ENCODE measurements around the gene MYH6.

The MYH6 gene

GRCh38 chr14:23385244-23385641 lies 22.8 kb downstream of the MYH6 start:
- Mint-ChIP-seq H3K27ac (no peak overlapping the region), H3K9me3 (no peaks in the 10 kb centered on the region), H3K36me3 (ENCODE audit: low read depth) (no peaks in the 10 kb centered on the region), H3K27me3 (ENCODE audit: low read depth) (peaks cover 10% of the 10 kb centered on the region), H3K4me1 (ENCODE audit: low read depth) (no peaks in the 10 kb centered on the region), H3K4me3 (no peak overlapping the region)

- no peak overlapping the region for H3K4me3 Mint-ChIP-seq
- H3K9me3 Mint-ChIP-seq: no peaks in the 10 kb centered on the region
- peaks cover 10% of the 10 kb centered on the region for H3K27me3 Mint-ChIP-seq (ENCODE audit: low read depth)
- no peak overlapping the region for H3K27ac Mint-ChIP-seq
- H3K36me3 Mint-ChIP-seq (ENCODE audit: low read depth): no peaks in the 10 kb centered on the region
- no peaks in the 10 kb centered on the region for H3K4me1 Mint-ChIP-seq (ENCODE audit: low read depth)
Observed at GRCh38 chr14:23384364-23385080, 23.6 kb downstream of the MYH6 start.

- Mint-ChIP-seq H3K9me3 (no peaks in the 10 kb centered on the region), H3K36me3 (ENCODE audit: low read depth) (no peaks in the 10 kb centered on the region), H3K27ac (no peak overlapping the region), H3K27me3 (ENCODE audit: low read depth) (peaks cover 10% of the 10 kb centered on the region), H3K4me3 (no peak overlapping the region), H3K4me1 (ENCODE audit: low read depth) (no peaks in the 10 kb centered on the region)
Observed at GRCh38 chr14:23382731-23383440, 25.2 kb downstream of the MYH6 start.

GRCh38 chr14:23382276-23382675 lies 25.8 kb downstream of the MYH6 start:
- Mint-ChIP-seq H3K4me1 (ENCODE audit: low read depth) (no peaks in the 10 kb centered on the region), H3K27ac (no peak overlapping the region), H3K4me3 (no peak overlapping the region), H3K36me3 (ENCODE audit: low read depth) (no peaks in the 10 kb centered on the region), H3K9me3 (no peaks in the 10 kb centered on the region), H3K27me3 (ENCODE audit: low read depth) (peaks cover 10% of the 10 kb centered on the region)

GRCh38 chr14:23381871-23382270 lies 26.2 kb downstream of the MYH6 start:
- H3K9me3 Mint-ChIP-seq: no peaks in the 10 kb centered on the region

GRCh38 chr14:23380976-23381375 lies 27.1 kb downstream of the MYH6 start:
- peaks cover 10% of the 10 kb centered on the region for H3K27me3 Mint-ChIP-seq (ENCODE audit: low read depth)

More at GRCh38 chr14:23381871-23382270, 26.2 kb downstream of the MYH6 start:
- Mint-ChIP-seq H3K27ac (no peak overlapping the region), H3K27me3 (ENCODE audit: low read depth) (peaks cover 10% of the 10 kb centered on the region), H3K4me3 (no peak overlapping the region), H3K36me3 (ENCODE audit: low read depth) (no peaks in the 10 kb centered on the region), H3K4me1 (ENCODE audit: low read depth) (no peaks in the 10 kb centered on the region)

GRCh38 chr14:23380197-23380914 lies 27.7 kb downstream of the MYH6 start:
- peaks cover 10% of the 10 kb centered on the region for H3K27me3 Mint-ChIP-seq (ENCODE audit: low read depth)
- H3K4me3 Mint-ChIP-seq: no peak overlapping the region
- no peaks in the 10 kb centered on the region for H3K9me3 Mint-ChIP-seq
- H3K4me1 Mint-ChIP-seq (ENCODE audit: low read depth): no peaks in the 10 kb centered on the region
- H3K36me3 Mint-ChIP-seq (ENCODE audit: low read depth): no peaks in the 10 kb centered on the region
- no peak overlapping the region for H3K27ac Mint-ChIP-seq

More at GRCh38 chr14:23380976-23381375, 27.1 kb downstream of the MYH6 start:
- H3K4me3 Mint-ChIP-seq: no peak overlapping the region
- H3K4me1 Mint-ChIP-seq (ENCODE audit: low read depth): no peaks in the 10 kb centered on the region
- no peaks in the 10 kb centered on the region for H3K9me3 Mint-ChIP-seq
- H3K27ac Mint-ChIP-seq: no peak overlapping the region
- no peaks in the 10 kb centered on the region for H3K36me3 Mint-ChIP-seq (ENCODE audit: low read depth)

- no peaks in the 10 kb centered on the region for H3K36me3 Mint-ChIP-seq (ENCODE audit: low read depth)
- no peak overlapping the region for H3K27ac Mint-ChIP-seq
- H3K27me3 Mint-ChIP-seq (ENCODE audit: low read depth): peaks cover 4% of the 10 kb centered on the region
- H3K9me3 Mint-ChIP-seq: no peaks in the 10 kb centered on the region
- H3K4me1 Mint-ChIP-seq (ENCODE audit: low read depth): no peaks in the 10 kb centered on the region
- no peak overlapping the region for H3K4me3 Mint-ChIP-seq
Observed at GRCh38 chr14:23379366-23380196, 28.5 kb downstream of the MYH6 start.

- H3K4me3 Mint-ChIP-seq: no peak overlapping the region
- peaks cover 4% of the 10 kb centered on the region for H3K27me3 Mint-ChIP-seq (ENCODE audit: low read depth)
- no peaks in the 10 kb centered on the region for H3K36me3 Mint-ChIP-seq (ENCODE audit: low read depth)
- no peaks in the 10 kb centered on the region for H3K4me1 Mint-ChIP-seq (ENCODE audit: low read depth)
- no peak overlapping the region for H3K27ac Mint-ChIP-seq
- H3K9me3 Mint-ChIP-seq: no peaks in the 10 kb centered on the region
Observed at GRCh38 chr14:23378612-23379220, 29.4 kb downstream of the MYH6 start.

GRCh38 chr14:23377573-23378563 lies 30.2 kb downstream of the MYH6 start:
- no peak overlapping the region for H3K4me3 Mint-ChIP-seq
- no peak overlapping the region for H3K27ac Mint-ChIP-seq
- H3K4me1 Mint-ChIP-seq (ENCODE audit: low read depth): no peaks in the 10 kb centered on the region
- H3K36me3 Mint-ChIP-seq (ENCODE audit: low read depth): no peaks in the 10 kb centered on the region
- peaks cover 4% of the 10 kb centered on the region for H3K27me3 Mint-ChIP-seq (ENCODE audit: low read depth)
- H3K9me3 Mint-ChIP-seq: no peaks in the 10 kb centered on the region

- H3K4me3 Mint-ChIP-seq: no peak overlapping the region
- no peaks in the 10 kb centered on the region for H3K36me3 Mint-ChIP-seq (ENCODE audit: low read depth)
- no peaks in the 10 kb centered on the region for H3K9me3 Mint-ChIP-seq
- peaks cover under 1% of the 10 kb centered on the region for H3K4me1 Mint-ChIP-seq (ENCODE audit: low read depth)
- H3K27me3 Mint-ChIP-seq (ENCODE audit: low read depth): peaks cover 4% of the 10 kb centered on the region
- no peak overlapping the region for H3K27ac Mint-ChIP-seq
Observed at GRCh38 chr14:23377198-23377550, 30.9 kb downstream of the MYH6 start.

- Mint-ChIP-seq H3K9me3 (no peaks in the 10 kb centered on the region), H3K36me3 (ENCODE audit: low read depth) (no peaks in the 10 kb centered on the region), H3K27ac (no peak within 1 kb of the TSS), H3K4me3 (no peak within 1 kb of the TSS), H3K27me3 (ENCODE audit: low read depth) (peaks cover 1% of the 10 kb centered on the region), H3K4me1 (ENCODE audit: low read depth) (peaks cover 3% of the 10 kb centered on the region)
Observed at GRCh38 chr14:23376482-23377197, 31.4 kb downstream of the MYH6 start, which contains the start of gene CMTM5. Gene CMTM5, plus strand, starts transcription at chr14:23377046. Its CDS starts 206 bp downstream, at chr14:23377252.
